Neural cell (in vitro differentiated cells): ENCODE data around the gene SBNO2. TPM values are rescaled to one million over a fixed set of nuclear protein-coding genes. Genes with fewer than 3 reads are reported as not detected.

Source experiments
- H2AFZ ChIP-seq: fragments of 200-600, 300-800 bp; sonication (generic), shearing (Covaris generic); 2 replicates; pipeline ENCODE4 v1.6.0; 2014; ENCODE audit warnings: low read depth, mild to moderate bottlenecking, antibody characterized with exemption, low read length, moderate library complexity
- H3F3A ChIP-seq: fragments of 200-600 bp; shearing (Covaris generic); 2 replicates; pipeline ENCODE4 v1.6.1; 2016; ENCODE audit warnings: mild to moderate bottlenecking, moderate library complexity, mixed read lengths, antibody characterized with exemption, low read length; ENCODE audit not compliant: insufficient read depth, poor library complexity, severe bottlenecking
- H3K27ac ChIP-seq: fragments of 200-600, 300-800 bp; sonication (generic), shearing (Covaris generic); 2 replicates; pipeline ENCODE4 v1.5.1; 2014; ENCODE audit warnings: mild to moderate bottlenecking, low read length, moderate library complexity
- H3K27me3 ChIP-seq: fragments of 300-800, 200-600 bp; sonication (generic), shearing (Covaris generic); 2 replicates; pipeline ENCODE4 v1.6.0; 2014; ENCODE audit warnings: mild to moderate bottlenecking, low read depth, low read length, moderate library complexity; ENCODE audit not compliant: insufficient read depth
- H3K36me3 ChIP-seq: fragments of 300-800, 200-600 bp; sonication (generic), shearing (Covaris generic); 2 replicates; pipeline ENCODE4 v1.5.1; 2014; ENCODE audit warnings: mild to moderate bottlenecking, antibody characterized with exemption, low read length, moderate library complexity; ENCODE audit not compliant: insufficient read depth
- H3K4me2 ChIP-seq: fragments of 300-800, 200-600 bp; sonication (generic), shearing (Covaris generic); 2 replicates; pipeline ENCODE4 v1.6.0; 2014; ENCODE audit warnings: mild to moderate bottlenecking, low read length
- H3K4me3 ChIP-seq: fragments of 300-800, 200-600 bp; sonication (generic), shearing (Covaris generic); 2 replicates; pipeline ENCODE4 v1.5.1; 2014; ENCODE audit warnings: mild to moderate bottlenecking, low read length, moderate library complexity
- H3K79me2 ChIP-seq: fragments of 200-600 bp; shearing (Covaris generic); replicated peaks from 2 replicates; pipeline ENCODE4 v1.6.0; 2014; ENCODE audit warnings: mild to moderate bottlenecking, low read length, moderate library complexity; ENCODE audit not compliant: insufficient read depth
- H3K9ac ChIP-seq: fragments of 300-800, 200-600 bp; sonication (generic), shearing (Covaris generic); 2 replicates; pipeline ENCODE4 v1.6.1; 2016; ENCODE audit warnings: mild to moderate bottlenecking, low read length, mixed read lengths
- H3K9me2 ChIP-seq: fragments of 200-600 bp; shearing (Covaris generic); 2 replicates; pipeline ENCODE4 v1.6.1; 2016; ENCODE audit warnings: mild to moderate bottlenecking, low read length, mixed read lengths; ENCODE audit not compliant: insufficient read depth
- H3K9me3 ChIP-seq: fragments of 200-600, 300-800 bp; sonication (generic), shearing (Covaris generic); 2 replicates; pipeline ENCODE4 v1.6.1; 2016; ENCODE audit warnings: mild to moderate bottlenecking, mixed run types, low read length, moderate library complexity, mixed read lengths
- H4K20me1 ChIP-seq: fragments of 200-600 bp; shearing (Covaris generic); 2 replicates; pipeline ENCODE4 v1.6.1; 2016; ENCODE audit warnings: mild to moderate bottlenecking, mixed run types; ENCODE audit not compliant: insufficient read depth
- EP300 ChIP-seq: fragments of 450-650 bp; conservative IDR thresholded peaks from 2 replicates; pipeline ENCODE4 v1.6.1; 2014; ENCODE audit warnings: antibody characterized with exemption, mild to moderate bottlenecking, moderate library complexity; ENCODE audit not compliant: poor library complexity, severe bottlenecking
- EZH2 ChIP-seq: fragments of 200-600, 300-800 bp; shearing (Covaris generic), sonication (generic); IDR thresholded peaks from 2 replicates; pipeline ENCODE4 v1.6.1; 2014; ENCODE audit warnings: antibody characterized with exemption, low read length, borderline replicate concordance, mild to moderate bottlenecking; ENCODE audit not compliant: insufficient read depth, poor library complexity, severe bottlenecking
- MXI1 ChIP-seq: fragments of 450-650 bp; conservative IDR thresholded peaks from 2 replicates; pipeline ENCODE4 v1.6.1; 2014; ENCODE audit warnings: antibody characterized with exemption, mild to moderate bottlenecking; ENCODE audit not compliant: poor library complexity, severe bottlenecking
- POLR2AphosphoS5 ChIP-seq: IDR thresholded peaks from 2 replicates; pipeline ENCODE4 v1.6.1; 2012
- RAD21 ChIP-seq: fragments of 450-650 bp; conservative IDR thresholded peaks from 2 replicates; pipeline ENCODE4 v1.6.1; 2014; ENCODE audit warnings: antibody characterized with exemption, mild to moderate bottlenecking, moderate library complexity
- SMC3 ChIP-seq: fragments of 450-650 bp; conservative IDR thresholded peaks from 2 replicates; pipeline ENCODE4 v1.6.1; 2014; ENCODE audit warnings: antibody characterized with exemption, mild to moderate bottlenecking, moderate library complexity; ENCODE audit not compliant: poor library complexity
- TAF1 ChIP-seq: IDR thresholded peaks from 2 replicates; pipeline ENCODE4 v1.6.1; 2012; ENCODE audit warnings: low read depth
- polyA plus RNA-seq: library from polyadenylated mRNA; depleted of rRNA; stranded (reverse); fragments of >200 nt; gene quantifications from 2 replicates; pipeline ENCODE4 v1.2.3, GENCODE V29; 2014
- TF ChIP-seq, protein P1 (sequence below): fragments of 450-650 bp; IDR thresholded peaks from 2 replicates; pipeline ENCODE4 v1.5.1; 2014; ENCODE audit warnings: antibody characterized with exemption, mild to moderate bottlenecking, moderate library complexity; ENCODE audit not compliant: poor library complexity, severe bottlenecking
- TF ChIP-seq, protein P2 (sequence below): IDR thresholded peaks from 2 replicates; pipeline ENCODE4 v1.6.1; 2012; ENCODE audit warnings: borderline replicate concordance

The SBNO2 gene
- polyA plus RNA-seq, 1 donor from 2014 or later = 4.8 TPM

DNA sequence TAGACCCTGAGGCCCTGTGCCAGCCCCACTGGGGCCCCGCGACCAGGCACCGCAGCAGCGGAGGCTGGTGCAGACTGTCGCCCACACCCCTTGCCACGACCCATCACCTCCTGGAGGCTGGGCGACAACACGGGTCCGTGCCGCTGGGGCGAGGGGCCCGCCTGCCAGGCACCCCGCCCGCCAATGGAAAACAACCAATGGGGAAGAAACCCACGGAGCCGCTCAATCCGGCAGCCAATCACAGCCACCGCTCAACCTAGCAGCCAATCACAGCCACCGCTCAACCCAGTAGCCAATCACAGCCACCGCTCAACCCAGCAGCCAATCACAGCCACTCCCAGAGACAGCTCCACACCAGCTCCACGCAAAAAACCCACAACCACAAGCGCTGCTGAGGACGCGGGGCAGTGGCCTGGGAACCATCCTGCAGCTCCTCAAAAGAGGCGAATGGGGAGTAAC lies 40.6 kb downstream of the SBNO2 start:
- Histone ChIP-seq H2AFZ (no peak overlapping the region), H3K4me2 (no peak overlapping the region), H3K27me3 (no peaks in the 10 kb centered on the region), H3K79me2 (no peaks in the 10 kb centered on the region), H4K20me1 (no peaks in the 10 kb centered on the region), H3F3A (no peaks in the 10 kb centered on the region), H3K36me3 (no peaks in the 10 kb centered on the region), H3K27ac (no peak overlapping the region), H3K9me2 (no peaks in the 10 kb centered on the region), H3K9me3 (no peaks in the 10 kb centered on the region), H3K4me3 (no peak overlapping the region), H3K9ac (no peak overlapping the region)
- TF ChIP-seq RAD21 = no peak

DNA sequence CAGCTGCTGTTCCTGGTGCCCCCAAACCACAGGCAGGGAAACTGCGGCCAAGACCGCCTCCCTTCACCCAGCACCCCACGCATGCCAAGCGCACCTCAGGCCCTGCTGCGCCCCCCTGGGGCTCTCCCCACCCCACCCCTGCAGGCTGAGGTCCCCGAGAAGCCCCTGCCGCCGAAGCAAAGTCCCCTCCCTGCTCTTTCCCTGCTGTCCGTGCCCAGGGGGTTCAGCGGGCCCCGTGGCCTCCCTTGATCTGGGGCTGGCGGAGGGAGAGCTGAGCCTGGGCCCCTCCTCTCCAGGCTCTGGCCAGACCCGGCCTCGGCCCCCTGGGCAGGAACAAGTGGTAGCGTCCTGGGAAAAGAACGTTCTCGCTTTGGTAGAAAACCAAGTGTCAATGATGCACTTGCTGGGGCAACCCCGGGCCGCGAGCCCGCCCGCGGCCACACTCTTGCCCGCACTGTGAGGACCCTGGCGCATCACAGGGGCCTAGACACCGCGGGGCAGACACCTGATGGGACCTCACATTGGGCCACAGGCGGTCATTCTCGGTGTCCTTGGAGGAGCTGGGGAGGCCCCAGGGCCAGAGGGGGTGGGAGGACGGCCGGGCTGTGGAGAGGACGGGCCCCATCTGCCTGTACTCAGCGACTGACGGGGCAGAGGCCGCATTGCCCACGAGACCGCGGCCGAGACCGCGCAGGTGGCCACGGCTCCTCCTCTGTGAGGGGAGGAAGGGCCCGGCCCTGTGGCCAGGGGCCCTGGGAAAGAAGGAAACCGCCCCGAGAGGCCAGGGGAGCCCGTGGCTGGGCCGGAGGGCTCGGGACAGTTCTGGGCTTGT lies 41.3 kb downstream of the SBNO2 start:
- Histone ChIP-seq H3F3A (no peaks in the 10 kb centered on the region), H3K27ac (no peak overlapping the region), H3K9me3 (no peaks in the 10 kb centered on the region), H3K4me2 (no peak overlapping the region), H4K20me1 (no peaks in the 10 kb centered on the region), H2AFZ (no peak overlapping the region), H3K4me3 (no peak overlapping the region), H3K79me2 (no peaks in the 10 kb centered on the region), H3K36me3 (no peaks in the 10 kb centered on the region), H3K9ac (no peak overlapping the region), H3K9me2 (no peaks in the 10 kb centered on the region), H3K27me3 (no peaks in the 10 kb centered on the region)
- TF ChIP-seq RAD21 = no peak
- no peak for TF ChIP-seq EZH2
- no peak for TF ChIP-seq SMC3
- no peak for TF ChIP-seq EP300
- TF ChIP-seq, protein P1, sequence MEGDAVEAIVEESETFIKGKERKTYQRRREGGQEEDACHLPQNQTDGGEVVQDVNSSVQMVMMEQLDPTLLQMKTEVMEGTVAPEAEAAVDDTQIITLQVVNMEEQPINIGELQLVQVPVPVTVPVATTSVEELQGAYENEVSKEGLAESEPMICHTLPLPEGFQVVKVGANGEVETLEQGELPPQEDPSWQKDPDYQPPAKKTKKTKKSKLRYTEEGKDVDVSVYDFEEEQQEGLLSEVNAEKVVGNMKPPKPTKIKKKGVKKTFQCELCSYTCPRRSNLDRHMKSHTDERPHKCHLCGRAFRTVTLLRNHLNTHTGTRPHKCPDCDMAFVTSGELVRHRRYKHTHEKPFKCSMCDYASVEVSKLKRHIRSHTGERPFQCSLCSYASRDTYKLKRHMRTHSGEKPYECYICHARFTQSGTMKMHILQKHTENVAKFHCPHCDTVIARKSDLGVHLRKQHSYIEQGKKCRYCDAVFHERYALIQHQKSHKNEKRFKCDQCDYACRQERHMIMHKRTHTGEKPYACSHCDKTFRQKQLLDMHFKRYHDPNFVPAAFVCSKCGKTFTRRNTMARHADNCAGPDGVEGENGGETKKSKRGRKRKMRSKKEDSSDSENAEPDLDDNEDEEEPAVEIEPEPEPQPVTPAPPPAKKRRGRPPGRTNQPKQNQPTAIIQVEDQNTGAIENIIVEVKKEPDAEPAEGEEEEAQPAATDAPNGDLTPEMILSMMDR = no peak
- no peak for TF ChIP-seq TAF1
- no peak for TF ChIP-seq MXI1
- no peak for TF ChIP-seq POLR2AphosphoS5
- TF ChIP-seq, protein P2, sequence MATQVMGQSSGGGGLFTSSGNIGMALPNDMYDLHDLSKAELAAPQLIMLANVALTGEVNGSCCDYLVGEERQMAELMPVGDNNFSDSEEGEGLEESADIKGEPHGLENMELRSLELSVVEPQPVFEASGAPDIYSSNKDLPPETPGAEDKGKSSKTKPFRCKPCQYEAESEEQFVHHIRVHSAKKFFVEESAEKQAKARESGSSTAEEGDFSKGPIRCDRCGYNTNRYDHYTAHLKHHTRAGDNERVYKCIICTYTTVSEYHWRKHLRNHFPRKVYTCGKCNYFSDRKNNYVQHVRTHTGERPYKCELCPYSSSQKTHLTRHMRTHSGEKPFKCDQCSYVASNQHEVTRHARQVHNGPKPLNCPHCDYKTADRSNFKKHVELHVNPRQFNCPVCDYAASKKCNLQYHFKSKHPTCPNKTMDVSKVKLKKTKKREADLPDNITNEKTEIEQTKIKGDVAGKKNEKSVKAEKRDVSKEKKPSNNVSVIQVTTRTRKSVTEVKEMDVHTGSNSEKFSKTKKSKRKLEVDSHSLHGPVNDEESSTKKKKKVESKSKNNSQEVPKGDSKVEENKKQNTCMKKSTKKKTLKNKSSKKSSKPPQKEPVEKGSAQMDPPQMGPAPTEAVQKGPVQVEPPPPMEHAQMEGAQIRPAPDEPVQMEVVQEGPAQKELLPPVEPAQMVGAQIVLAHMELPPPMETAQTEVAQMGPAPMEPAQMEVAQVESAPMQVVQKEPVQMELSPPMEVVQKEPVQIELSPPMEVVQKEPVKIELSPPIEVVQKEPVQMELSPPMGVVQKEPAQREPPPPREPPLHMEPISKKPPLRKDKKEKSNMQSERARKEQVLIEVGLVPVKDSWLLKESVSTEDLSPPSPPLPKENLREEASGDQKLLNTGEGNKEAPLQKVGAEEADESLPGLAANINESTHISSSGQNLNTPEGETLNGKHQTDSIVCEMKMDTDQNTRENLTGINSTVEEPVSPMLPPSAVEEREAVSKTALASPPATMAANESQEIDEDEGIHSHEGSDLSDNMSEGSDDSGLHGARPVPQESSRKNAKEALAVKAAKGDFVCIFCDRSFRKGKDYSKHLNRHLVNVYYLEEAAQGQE = no peak
